Endothelial cell of umbilical vein (primary cell): ENCODE data around the gene GUCA1A. TPM values are rescaled to one million over a fixed set of nuclear protein-coding genes. Genes with fewer than 3 reads are reported as not detected.

Experiments used
- BruUV-seq: library from RNA; stranded (reverse); fragments of 400-500 nt; replicated peaks from 2 replicates; lab custom pipeline; 2021; lab: Mats Ljungman, UMichigan
- CTCF ChIA-PET: fragments of 300-600, 350-600 bp; sonication (Branson Sonifier 250); formaldehyde crosslinking; loops from one replicate; lab custom pipeline; 2021; ENCODE audit warnings: antibody characterized with exemption, inconsistent platforms; lab: Charles Lee
- POLR2A ChIA-PET: fragments of 300-600, 350-600 bp; sonication (Branson Sonifier 250); formaldehyde crosslinking; loops from one replicate; lab custom pipeline; 2021; ENCODE audit warnings: antibody characterized with exemption, inconsistent platforms; lab: Charles Lee
- DNase-seq: peaks from one replicate; pipeline ENCODE4 v3.0.0-alpha.2; 2011; ENCODE audit warnings: low read depth, low spot score
- FAIRE-seq: peaks from 2 replicates; lab custom pipeline; 2011; peaks lifted over from hg19 to GRCh38; lab: Jason Lieb, UNC
- H2AFZ ChIP-seq: 2 replicates; pipeline ENCODE4 v1.6.0; 2012; ENCODE audit warnings: low read depth, low read length, control low read depth, inconsistent platforms
- H3K27ac ChIP-seq: 2 replicates; pipeline ENCODE4 v1.5.1; 2011; ENCODE audit warnings: low read depth, mild to moderate bottlenecking, control low read depth, low read length, moderate library complexity; ENCODE audit not compliant: insufficient read depth
- H3K27me3 ChIP-seq, 2 experiments: 2 replicates each; pipeline versions ENCODE4 v1.6.0 to v1.6.1; 2011; ENCODE audit warnings: low read length in 2 of 2, mixed read lengths in 1 of 2; ENCODE audit not compliant: control insufficient read depth in 2 of 2, insufficient read depth in 2 of 2
- H3K36me3 ChIP-seq, 2 experiments: 2 replicates in 1 of 2; 3 replicates in 1 of 2; pipeline ENCODE4 v1.5.1; 2011; ENCODE audit warnings: low read length in 2 of 2, mild to moderate bottlenecking in 1 of 2, moderate library complexity in 1 of 2; ENCODE audit not compliant: control insufficient read depth in 2 of 2, insufficient read depth in 2 of 2; ENCODE audit errors: extremely low read depth in 1 of 2
- H3K4me1 ChIP-seq: 3 replicates; pipeline ENCODE4 v1.5.1; 2011; ENCODE audit warnings: mild to moderate bottlenecking, low read length; ENCODE audit not compliant: control insufficient read depth, insufficient read depth; ENCODE audit errors: extremely low read depth
- H3K4me2 ChIP-seq: 2 replicates; pipeline ENCODE4 v1.6.1; 2011; ENCODE audit warnings: low read length, control low read depth, mixed read lengths; ENCODE audit not compliant: insufficient read depth
- H3K4me3 ChIP-seq, 3 experiments: fragments of 200-600 bp in 1 of 3; sonication (generic), shearing (Covaris generic) in 1 of 3; replicated peaks in 1 of 3; 2 replicates each; pipeline ENCODE4 v1.5.1; 2011 to 2016; ENCODE audit warnings: control low read depth in 3 of 3, low read length in 3 of 3, mild to moderate bottlenecking in 2 of 3, inconsistent platforms in 1 of 3, low read depth in 1 of 3, moderate library complexity in 1 of 3; ENCODE audit not compliant: insufficient read depth in 1 of 3
- H3K79me2 ChIP-seq: 2 replicates; pipeline ENCODE4 v1.6.0; 2012; ENCODE audit warnings: low read length, inconsistent platforms; ENCODE audit not compliant: control insufficient read depth, insufficient read depth
- H3K9ac ChIP-seq: replicated peaks from 2 replicates; pipeline ENCODE3; 2011; ENCODE audit warnings: low read length, control low read depth; ENCODE audit not compliant: insufficient read depth; ENCODE audit errors: extremely low read depth
- H3K9me1 ChIP-seq: replicated peaks from 3 replicates; pipeline ENCODE4 v1.6.0; 2011; ENCODE audit warnings: mild to moderate bottlenecking, low read length; ENCODE audit not compliant: control insufficient read depth, insufficient read depth; ENCODE audit errors: extremely low read depth
- H3K9me3 ChIP-seq: replicated peaks from 2 replicates; pipeline ENCODE4 v1.5.1; 2012; ENCODE audit warnings: low read length, inconsistent platforms; ENCODE audit not compliant: control insufficient read depth, insufficient read depth
- H4K20me1 ChIP-seq: replicated peaks from 2 replicates; pipeline ENCODE3; 2011; ENCODE audit warnings: mild to moderate bottlenecking, low read length; ENCODE audit not compliant: control insufficient read depth, insufficient read depth; ENCODE audit errors: extremely low read depth
- CTCF ChIP-seq, 2 donors: IDR thresholded peaks; 1 replicate in 1 of 2; 2 replicates in 1 of 2; pipeline ENCODE4 v1.5.1; 2011; ENCODE audit warnings: low read length in 2 of 2, mild to moderate bottlenecking in 2 of 2, moderate library complexity in 2 of 2, control low read depth in 1 of 2, inconsistent platforms in 1 of 2, low read depth in 1 of 2; ENCODE audit not compliant: insufficient read depth in 1 of 2; ENCODE audit errors: extremely low read depth in 1 of 2
- EZH2 ChIP-seq: IDR thresholded peaks from 2 replicates; pipeline ENCODE4 v1.6.1; 2012; ENCODE audit warnings: borderline replicate concordance, low read depth, mild to moderate bottlenecking, moderate library complexity, low read length, inconsistent platforms; ENCODE audit not compliant: severe bottlenecking
- FOS ChIP-seq: IDR thresholded peaks from 2 replicates; pipeline ENCODE4 v1.6.1; 2011; ENCODE audit warnings: mild to moderate bottlenecking, low read length, moderate library complexity, borderline replicate concordance; ENCODE audit not compliant: insufficient read depth
- GATA2 ChIP-seq: IDR thresholded peaks from 2 replicates; pipeline ENCODE4 v1.7.0; 2011; ENCODE audit warnings: low read depth, mild to moderate bottlenecking, moderate library complexity, mixed read lengths, low read length; ENCODE audit not compliant: insufficient read length, insufficient read depth
- JUN ChIP-seq: IDR thresholded peaks from 2 replicates; pipeline ENCODE4 v1.6.1; 2011; ENCODE audit warnings: borderline replicate concordance, low read depth; ENCODE audit not compliant: insufficient read length, insufficient read depth
- MAX ChIP-seq: IDR thresholded peaks from 2 replicates; pipeline ENCODE4 v1.6.1; 2011; ENCODE audit not compliant: insufficient read depth, insufficient read length
- MYC ChIP-seq: IDR thresholded peaks from one replicate; pipeline ENCODE4 v1.6.1; 2011; ENCODE audit warnings: mild to moderate bottlenecking, low read depth, low read length
- POLR2A ChIP-seq: IDR thresholded peaks from 2 replicates; pipeline ENCODE4 v1.6.1; 2012; ENCODE audit warnings: low read depth, mild to moderate bottlenecking, control low read depth, low read length
- POLR2AphosphoS5 ChIP-seq: IDR thresholded peaks from 2 replicates; pipeline ENCODE4 v1.6.1; 2012; ENCODE audit warnings: low read depth, mild to moderate bottlenecking, control low read depth, low read length, moderate library complexity; ENCODE audit not compliant: insufficient read depth
- dilution Hi-C: fragments of 300-500 bp; cut with MboI; formaldehyde crosslinking; loops from one replicate; pipeline ENCODE4 v1.15.0; 2019; ENCODE audit warnings: low sequenced_read_pairs; ENCODE audit not compliant: extremely low pct_ligation_motif_present
- intact Hi-C: fragments of 100-400 bp; cut with micrococcal nuclease; formaldehyde crosslinking; loops from one replicate; pipeline ENCODE4 v1.10.0; 2022
- polyA plus RNA-seq, 4 experiments: library from polyadenylated mRNA; depleted of rRNA in 3 of 4; stranded (reverse) in 3 of 4; unstranded in 1 of 4; fragments of >200 nt; gene quantifications; 2 replicates each; pipeline versions ENCODE4 v1.2.1 to v1.2.3, GENCODE V29; 2011 to 2012; ENCODE audit warnings: missing spikeins in 1 of 4
- total RNA-seq: library from RNA; stranded (reverse); gene quantifications from 2 replicates; pipeline ENCODE4 v1.2.3, GENCODE V29; 2021

The GUCA1A gene
- total and polyA plus RNA-seq, 2 donors (not counting 3 experiments of a cell fraction or from before 2014, with no cell fraction given), result 0.04 to 0.22 TPM

GRCh38 chr6:42153921-42154320 lies 19.2 kb upstream of the GUCA1A start:
- Histone ChIP-seq H3K9ac (no peak overlapping the region), H3K4me3 (no peak overlapping the region), H3K9me3 (no peaks in the 10 kb centered on the region), H3K4me1 (no peaks in the 10 kb centered on the region), H3K36me3 (no peaks in the 10 kb centered on the region), H3K4me2 (no peak overlapping the region), H3K27me3 (peaks cover 0 to 4% of the 10 kb centered on the region in 2 experiments), H3K27ac (no peak overlapping the region), H4K20me1 (no peaks in the 10 kb centered on the region), H3K9me1 (no peaks in the 10 kb centered on the region), H3K79me2 (no peaks in the 10 kb centered on the region), H2AFZ (no peak overlapping the region)
- no TSS peak for BruUV-seq
- intact Hi-C loops (no loop called here), dilution Hi-C loops (no loop called here)
- TF ChIP-seq MAX, result no peak
- no peak for TF ChIP-seq FOS
- POLR2A ChIA-PET, result no interaction called here
- CTCF ChIA-PET, result interaction anchor here (1.0 kb wide), 1 partner anchor 50 kb away, joined by 3 read pairs; no protein-coding TSS in a partner anchor
- FAIRE-seq (no peak), DNase-seq (no peak)

GRCh38 chr6:42154461-42155209 lies 18.5 kb upstream of the GUCA1A start:
- DNase-seq (no peak), FAIRE-seq (no peak)
- ChIA-PET CTCF (no interaction called here), POLR2A (no interaction called here)
- no peaks in the 10 kb centered on the region for H4K20me1 ChIP-seq
- H3K4me2 ChIP-seq, result no peak overlapping the region
- BruUV-seq, result no TSS peak
- H3K9ac ChIP-seq, result no peak overlapping the region
- no peak overlapping the region for H2AFZ ChIP-seq
- no peak for TF ChIP-seq MYC
- no peak for TF ChIP-seq FOS
- no peak for TF ChIP-seq JUN
- TF ChIP-seq GATA2, result no peak
- no peak for TF ChIP-seq CTCF (IDR thresholded peaks at IDR 0.05; ENCODE audit: extremely low read depth in 1 of 2, insufficient read depth in 1 of 2, low read depth in 1 of 2, low read length in 2 of 2)
- TF ChIP-seq EZH2, result no peak
- TF ChIP-seq POLR2AphosphoS5, result no peak
- TF ChIP-seq POLR2A, result no peak
- no peak for TF ChIP-seq MAX
- peaks cover 2 to 4% of the 10 kb centered on the region in 2 experiments for H3K27me3 ChIP-seq
- no peaks in the 10 kb centered on the region for H3K79me2 ChIP-seq
- dilution Hi-C loops, result no loop called here
- H3K9me1 ChIP-seq, result no peaks in the 10 kb centered on the region
- no peaks in the 10 kb centered on the region for H3K4me1 ChIP-seq
- H3K27ac ChIP-seq, result no peak overlapping the region
- H3K36me3 ChIP-seq, result no peaks in the 10 kb centered on the region
- H3K4me3 ChIP-seq, result no peak overlapping the region
- H3K9me3 ChIP-seq, result no peaks in the 10 kb centered on the region
- intact Hi-C loops, result no loop called here
